NCI-H187 (cell line): ENCODE results near the gene ICE2.
"Not testable (repeated sequence)": the region's sequence is repeated elsewhere in the genome, so short reads cannot be mapped to it uniquely, and the experiment has no call there.

ENCODE experiments used
- DNase-seq, 2 experiments: peaks; one replicate each; lab custom pipeline; 2025; lab: John Stamatoyannopoulos, UW

ICE2 gene

GRCh38 chr15:60442763-60443162 is 36.2 kb downstream of the ICE2 start:
- DNase-seq = no peak

DNA sequence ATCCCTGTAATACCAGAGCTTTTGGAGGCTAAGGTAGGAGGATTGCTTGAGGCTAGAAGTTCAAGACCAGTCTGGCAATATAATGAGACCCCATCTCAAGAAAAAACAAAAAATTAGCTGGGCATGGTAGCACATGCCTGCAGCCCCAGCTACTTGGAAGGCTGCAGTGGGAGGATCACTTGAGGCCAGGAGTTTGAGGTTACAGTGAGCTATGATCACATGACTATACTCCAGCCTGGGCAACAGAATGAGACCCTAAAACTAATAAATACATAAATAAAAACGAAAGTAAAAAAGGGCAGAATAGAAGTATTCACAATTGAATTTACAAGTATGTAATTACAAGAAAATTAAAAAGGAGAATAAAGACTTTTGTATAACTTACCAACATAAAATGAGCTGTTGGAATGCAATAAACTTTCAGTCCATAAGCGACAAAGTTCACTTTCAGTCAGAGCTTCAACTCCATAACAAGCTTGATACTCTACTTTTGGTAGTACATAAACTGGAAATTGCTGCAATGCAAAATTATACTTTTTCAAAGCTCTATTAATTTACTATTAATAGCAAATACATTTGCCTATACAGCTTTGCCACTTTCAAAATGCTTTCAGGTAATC is 36.8 kb downstream of the ICE2 start:
- no peak for DNase-seq

DNA sequence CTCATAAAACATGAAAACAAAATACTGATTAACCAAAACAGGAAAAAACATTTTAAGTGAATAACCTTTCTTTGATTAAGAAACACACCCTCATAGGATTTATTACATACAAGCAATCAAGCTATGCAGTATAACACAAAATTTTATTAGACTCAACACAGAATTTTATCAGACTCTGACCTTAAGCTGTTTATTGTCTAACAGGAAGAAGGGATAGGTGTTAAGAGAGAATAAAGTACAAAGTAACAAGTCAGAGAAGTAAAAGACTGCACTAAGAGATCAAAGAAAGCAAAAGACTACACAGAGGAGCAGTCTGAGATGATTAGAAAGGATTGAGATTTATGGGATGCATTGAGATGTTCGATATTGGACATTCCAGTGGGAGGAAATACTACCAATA is 37.6 kb downstream of the ICE2 start:
- no peak for DNase-seq

DNA sequence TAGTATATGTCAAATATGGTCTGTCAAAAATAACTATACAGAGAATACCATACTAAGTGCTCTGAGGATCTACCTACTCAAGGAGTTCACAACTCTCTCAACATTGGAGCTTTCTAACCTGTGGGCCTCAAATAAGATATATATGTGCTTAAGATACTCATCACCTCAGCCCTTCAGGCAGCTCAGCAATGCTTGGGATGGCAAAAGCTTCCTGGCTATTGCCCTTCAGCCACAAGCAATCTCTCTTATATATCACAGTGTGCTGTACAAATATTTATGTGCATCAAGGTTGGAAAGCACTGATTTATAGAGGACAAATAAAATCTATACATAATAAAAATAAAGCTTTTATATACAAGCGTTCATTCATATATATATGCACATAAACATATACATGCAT is 40.3 kb downstream of the ICE2 start:
- DNase-seq = no peak

DNA sequence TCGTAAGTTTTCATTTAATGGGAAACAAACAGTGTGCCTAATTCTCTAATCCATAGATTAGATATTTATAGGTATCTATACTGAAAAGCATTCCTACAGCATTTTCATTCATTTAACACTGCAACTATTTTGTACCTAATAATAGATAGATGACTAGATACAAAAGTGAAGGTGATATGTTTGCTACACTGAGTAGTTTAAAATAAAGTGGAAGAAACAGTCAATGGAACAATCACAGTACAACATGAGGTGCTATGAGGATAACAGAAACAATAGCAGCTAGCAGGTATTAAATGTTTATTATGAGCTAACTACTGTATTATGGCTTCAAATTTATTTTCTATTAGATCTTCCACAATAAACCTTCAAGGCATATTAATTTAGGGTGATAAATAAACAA is 50.0 kb downstream of the ICE2 start:
- no peak for DNase-seq

GRCh38 chr15:60426870-60427508 is 52.0 kb downstream of the ICE2 start:
- no peak for DNase-seq

- no peak for DNase-seq
Measured at GRCh38 chr15:60425461-60425860, 53.5 kb downstream of the ICE2 start.

DNA sequence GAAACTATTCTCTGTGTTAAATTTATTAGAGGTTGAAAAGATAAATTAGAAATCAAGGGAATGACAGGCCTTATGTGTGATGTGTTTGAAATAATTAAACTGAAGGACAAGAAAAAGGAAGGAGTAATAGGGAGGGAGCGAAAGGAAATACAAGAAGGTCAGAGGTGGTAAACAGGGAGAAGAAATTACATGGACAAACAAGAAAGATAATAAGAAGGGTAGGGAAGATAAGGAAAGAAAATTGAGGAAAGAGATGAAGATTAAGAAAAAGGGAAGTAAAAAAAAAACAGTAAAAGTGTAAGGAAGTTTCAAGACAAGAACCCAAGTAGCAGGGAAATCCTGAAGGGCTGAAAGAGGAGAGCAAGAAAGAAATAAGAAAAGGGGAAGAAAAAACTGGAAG is 54.9 kb downstream of the ICE2 start:
- no peak for DNase-seq

GRCh38 chr15:60423537-60423936 is 55.4 kb downstream of the ICE2 start:
- DNase-seq = no peak

- DNase-seq = no peak
Measured at GRCh38 chr15:60421544-60421943, 57.4 kb downstream of the ICE2 start.

DNA sequence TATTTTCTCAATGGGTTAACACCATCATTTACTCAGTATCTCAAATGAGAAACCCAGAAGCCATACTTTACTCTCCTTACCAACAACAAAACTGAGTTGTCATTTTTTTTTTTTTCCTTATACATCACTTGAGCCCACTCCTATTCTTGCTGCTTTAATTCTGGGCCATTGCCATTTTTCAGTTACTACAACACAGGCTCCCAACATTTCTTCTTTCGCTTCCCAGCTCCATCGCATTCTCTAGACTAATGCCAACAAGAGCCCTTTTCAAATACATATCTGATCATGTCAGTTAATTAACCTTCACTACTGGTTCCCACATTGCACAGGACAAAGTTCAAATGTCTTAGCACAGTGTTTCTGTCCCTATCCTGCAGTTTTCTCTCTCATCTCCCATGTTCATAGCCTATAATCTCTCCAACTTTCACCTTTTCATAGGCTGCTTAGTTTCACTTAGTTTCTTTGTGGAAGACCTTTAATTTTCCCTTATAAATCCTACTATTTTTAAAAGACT is 58.7 kb downstream of the ICE2 start:
- DNase-seq = no peak

GRCh38 chr15:60419753-60420152 is 59.2 kb downstream of the ICE2 start:
- DNase-seq = no peak

DNA sequence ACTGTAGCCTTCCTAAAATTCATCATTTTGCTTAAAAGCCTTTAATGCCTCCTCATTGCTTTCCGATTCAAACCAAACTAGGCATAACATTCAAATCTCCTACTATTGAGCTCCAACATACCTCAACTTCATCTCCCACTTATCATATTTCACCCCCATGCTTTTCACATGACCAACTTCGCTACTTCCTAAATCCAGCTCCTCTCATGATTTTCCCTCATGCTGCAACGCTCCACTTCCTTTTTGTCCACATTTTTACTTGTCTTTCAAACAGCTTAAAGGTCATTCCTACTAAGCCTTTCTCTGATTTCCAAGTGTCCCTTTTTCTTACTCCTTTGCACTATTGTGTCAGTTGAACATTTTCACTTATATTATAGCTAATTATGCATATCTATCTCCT is 60.8 kb downstream of the ICE2 start:
- no peak for DNase-seq

DNA sequence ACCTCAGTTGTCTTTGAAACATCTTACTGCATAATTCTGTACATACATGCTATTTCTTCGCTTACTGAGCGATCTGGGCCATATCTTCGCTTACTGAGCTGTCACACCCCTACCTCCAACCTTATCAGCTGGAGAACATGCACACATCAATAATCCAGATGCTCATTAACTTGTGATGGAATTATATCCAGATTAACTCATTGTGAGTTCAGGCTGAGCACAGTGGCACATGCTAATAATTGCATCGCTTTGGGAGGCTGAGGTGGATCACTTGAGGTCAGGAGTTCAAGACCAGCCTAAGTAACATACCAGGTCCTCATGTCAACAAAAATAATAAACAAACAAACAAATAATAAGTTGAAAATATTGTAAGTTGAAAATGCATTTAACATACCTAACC is 61.8 kb downstream of the ICE2 start:
- DNase-seq = no peak

- DNase-seq = no peak
Measured at GRCh38 chr15:60416484-60416883, 62.5 kb downstream of the ICE2 start.

GRCh38 chr15:60414016-60414682 is 64.8 kb downstream of the ICE2 start:
- no peak for DNase-seq

- DNase-seq = no peak
Measured at GRCh38 chr15:60413231-60413824, 65.6 kb downstream of the ICE2 start.

GRCh38 chr15:60412807-60413206 is 66.1 kb downstream of the ICE2 start:
- not testable (repeated sequence) for DNase-seq

GRCh38 chr15:60411774-60412425 is 67.0 kb downstream of the ICE2 start:
- no peak for DNase-seq

DNA sequence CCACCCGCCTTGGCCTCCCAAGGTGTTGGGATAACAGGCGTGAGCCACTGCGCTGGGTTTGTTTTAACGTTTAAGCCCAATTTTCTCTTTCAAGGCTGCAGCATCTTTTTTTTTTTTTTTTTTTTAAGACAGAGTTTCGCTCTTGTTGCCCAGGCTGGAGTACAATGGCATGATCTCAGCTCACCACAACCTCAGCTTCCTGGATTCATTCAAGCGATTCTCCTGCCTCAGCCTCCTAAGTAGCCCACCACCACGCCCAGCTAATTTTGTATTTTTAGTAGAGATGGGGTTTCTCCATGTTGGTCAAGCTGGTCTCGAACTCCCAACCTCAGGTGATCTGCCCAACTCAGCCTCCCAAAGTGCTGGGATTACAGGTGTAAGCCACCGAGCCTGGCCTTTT is 68.6 kb downstream of the ICE2 start:
- DNase-seq = not testable (repeated sequence)

DNA sequence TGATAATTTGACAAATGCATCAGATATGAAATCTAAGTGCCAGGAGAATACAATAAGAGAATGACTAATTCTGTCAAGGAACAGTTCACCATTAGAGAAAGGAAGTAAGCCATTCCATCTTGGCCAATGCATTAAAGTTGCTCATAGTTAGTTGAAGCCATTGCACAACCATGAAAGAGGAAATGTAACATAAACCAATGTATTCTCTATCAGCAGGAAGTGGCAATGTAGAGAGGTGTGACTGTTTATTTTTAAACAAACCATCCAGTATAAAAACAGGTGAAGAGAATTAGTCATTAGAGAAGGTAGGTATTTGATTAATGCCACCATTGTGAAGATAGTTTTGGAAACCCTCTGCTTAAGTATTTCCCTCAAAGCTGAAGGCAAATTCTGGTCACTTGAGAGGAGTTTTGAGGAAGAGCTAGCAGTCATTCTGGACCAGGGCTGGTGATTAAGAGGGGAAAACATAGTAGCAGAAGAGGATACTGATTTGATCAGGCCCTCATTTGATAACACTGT is 70.4 kb downstream of the ICE2 start:
- DNase-seq = no peak

DNA sequence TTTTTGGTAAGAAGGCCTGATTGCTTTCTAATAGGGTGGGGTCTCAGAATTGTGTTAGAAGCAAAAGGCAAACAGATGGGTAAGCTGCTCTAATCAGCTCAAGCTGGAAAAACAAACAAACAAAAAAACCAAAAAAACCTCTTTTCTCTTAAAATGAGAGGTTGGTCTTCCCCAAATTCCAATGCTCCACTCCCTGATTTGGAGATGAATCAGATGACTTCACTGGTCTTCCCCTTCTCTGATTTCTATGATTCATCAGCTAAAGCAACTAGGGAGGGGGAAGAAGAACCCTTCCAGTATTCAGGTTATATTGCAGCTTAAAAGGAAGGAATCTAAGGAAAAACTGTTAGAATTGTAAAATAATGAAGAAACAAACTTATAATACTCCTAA is 71.5 kb downstream of the ICE2 start:
- DNase-seq = no peak
